Heart left ventricle (tissue), 13 donors: ENCODE data around the gene MRPS35.

Experiments
- CTCF ChIP-seq, 12 donors: fragments of 200-600 bp; sonication (generic) in 4 of 12; IDR thresholded peaks; one replicate each; pipeline versions ENCODE4 v1.5.0 to v1.8.0; 2018 to 2022; ENCODE audit warnings: antibody characterized with exemption in 12 of 12, mild to moderate bottlenecking in 5 of 12
- POLR2A ChIP-seq, 2 donors: fragments of 450-650 bp; IDR thresholded peaks; one replicate each; pipeline ENCODE4 v1.6.1; 2017; ENCODE audit warnings: antibody characterized with exemption in 2 of 2, mild to moderate bottlenecking in 2 of 2, moderate library complexity in 2 of 2
- donor health status: ischemic (EF 13 %, LVEDD 7.1; RV severe dilation, severe dysfunction).
- donor health status: DM: no; HTN: yes; CAD: no.
- donor health status: DM: no; HTN: no; CAD: no.
- donor health status: ischemic (EF 25% LVEDD 6.9; RV normal size, moderate dysfunction).
- donor health status: ischemic (EF 25% LVEDD 5.7; RV mildly dilated, moderate dysfunction).
- donor health status: ischemic (EF 35%, LVEDD 5.7; RV mildly dilated, moderate dysfunction).
- donor health status: nonischemic (EF 11% LVEDD 7.7; RV severe dilation, severe dysfunction).
- donor health status: DM: yes; HTN: yes; CAD: no.
- donor health status: PGD.
- donor health status: ischemic (EF 29% LVEDD 5.4; RV normal size, mild dysfunction).
- donor health status: nonischemic (EF 23%, LVEDD 6.1; RV moderate dilation, normal function).

GRCh38 chr12:27673101-27673718 lies 37.4 kb upstream of the MRPS35 start:
- TF ChIP-seq CTCF (IDR thresholded peaks at IDR 0.05) (no peak), POLR2A (IDR thresholded peaks at IDR 0.05) (no peak)
